CD4-positive, alpha-beta T cell treated with Interleukin-17A for 1 hour (primary cell): ENCODE measurements around the gene CCDC141.

Source experiments
- DNase-seq: peaks from one replicate; pipeline ENCODE4 v3.0.0-alpha.2; 2020

Gene CCDC141

GRCh38 chr2:178962805-178963433 lies 87.0 kb downstream of the CCDC141 start:
- DNase-seq, result no peak

- DNase-seq, result no peak
Measured at GRCh38 chr2:178962152-178962551, 87.8 kb downstream of the CCDC141 start.

GRCh38 chr2:178954049-178954448 lies 95.9 kb downstream of the CCDC141 start:
- no peak for DNase-seq

- no peak for DNase-seq
Measured at GRCh38 chr2:178951266-178952006, 98.5 kb downstream of the CCDC141 start.

- no peak for DNase-seq
Measured at GRCh38 chr2:178949584-178949983, 100.4 kb downstream of the CCDC141 start.

GRCh38 chr2:178949151-178949550 lies 100.8 kb downstream of the CCDC141 start:
- DNase-seq, result no peak

- no peak for DNase-seq
Measured at GRCh38 chr2:178947006-178947405, 102.9 kb downstream of the CCDC141 start.

- no peak for DNase-seq
Measured at GRCh38 chr2:178946494-178946893, 103.4 kb downstream of the CCDC141 start.

GRCh38 chr2:178943745-178944144 lies 106.2 kb downstream of the CCDC141 start:
- no peak for DNase-seq

GRCh38 chr2:178934571-178934970 lies 115.4 kb downstream of the CCDC141 start:
- no peak for DNase-seq

- DNase-seq, result no peak
Measured at GRCh38 chr2:178933493-178933892, 116.4 kb downstream of the CCDC141 start.

- DNase-seq, result no peak
Measured at GRCh38 chr2:178928077-178928476, 121.9 kb downstream of the CCDC141 start.

- no peak for DNase-seq
Measured at GRCh38 chr2:178927173-178927572, 122.8 kb downstream of the CCDC141 start.

GRCh38 chr2:178924817-178925216 lies 125.1 kb downstream of the CCDC141 start:
- DNase-seq, result no peak

GRCh38 chr2:178923546-178923945 lies 126.4 kb downstream of the CCDC141 start:
- no peak for DNase-seq

- DNase-seq, result no peak
Measured at GRCh38 chr2:178920916-178921513, 128.9 kb downstream of the CCDC141 start.

GRCh38 chr2:178917555-178917954 lies 132.4 kb downstream of the CCDC141 start:
- DNase-seq, result no peak

GRCh38 chr2:178915423-178916173 lies 134.3 kb downstream of the CCDC141 start:
- DNase-seq, result no peak

- DNase-seq, result peak; percentile 67
Measured at GRCh38 chr2:178914259-178914849, 135.6 kb downstream of the CCDC141 start.

GRCh38 chr2:178913049-178913441 lies 136.9 kb downstream of the CCDC141 start:
- DNase-seq, result no peak

GRCh38 chr2:178912416-178913048 lies 137.4 kb downstream of the CCDC141 start:
- no peak for DNase-seq

GRCh38 chr2:178911039-178911438 lies 138.9 kb downstream of the CCDC141 start:
- no peak for DNase-seq

GRCh38 chr2:178910005-178910404 lies 139.9 kb downstream of the CCDC141 start:
- DNase-seq, result no peak
